CD4-positive, alpha-beta T cell treated with Interleukin-17A for 1 hour (primary cell): ENCODE measurements around the gene RAB3IP.

Experiments used
- DNase-seq: peaks from one replicate; pipeline ENCODE4 v3.0.0-alpha.2; 2020

Gene RAB3IP, protein sequence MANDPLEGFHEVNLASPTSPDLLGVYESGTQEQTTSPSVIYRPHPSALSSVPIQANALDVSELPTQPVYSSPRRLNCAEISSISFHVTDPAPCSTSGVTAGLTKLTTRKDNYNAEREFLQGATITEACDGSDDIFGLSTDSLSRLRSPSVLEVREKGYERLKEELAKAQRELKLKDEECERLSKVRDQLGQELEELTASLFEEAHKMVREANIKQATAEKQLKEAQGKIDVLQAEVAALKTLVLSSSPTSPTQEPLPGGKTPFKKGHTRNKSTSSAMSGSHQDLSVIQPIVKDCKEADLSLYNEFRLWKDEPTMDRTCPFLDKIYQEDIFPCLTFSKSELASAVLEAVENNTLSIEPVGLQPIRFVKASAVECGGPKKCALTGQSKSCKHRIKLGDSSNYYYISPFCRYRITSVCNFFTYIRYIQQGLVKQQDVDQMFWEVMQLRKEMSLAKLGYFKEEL

DNA sequence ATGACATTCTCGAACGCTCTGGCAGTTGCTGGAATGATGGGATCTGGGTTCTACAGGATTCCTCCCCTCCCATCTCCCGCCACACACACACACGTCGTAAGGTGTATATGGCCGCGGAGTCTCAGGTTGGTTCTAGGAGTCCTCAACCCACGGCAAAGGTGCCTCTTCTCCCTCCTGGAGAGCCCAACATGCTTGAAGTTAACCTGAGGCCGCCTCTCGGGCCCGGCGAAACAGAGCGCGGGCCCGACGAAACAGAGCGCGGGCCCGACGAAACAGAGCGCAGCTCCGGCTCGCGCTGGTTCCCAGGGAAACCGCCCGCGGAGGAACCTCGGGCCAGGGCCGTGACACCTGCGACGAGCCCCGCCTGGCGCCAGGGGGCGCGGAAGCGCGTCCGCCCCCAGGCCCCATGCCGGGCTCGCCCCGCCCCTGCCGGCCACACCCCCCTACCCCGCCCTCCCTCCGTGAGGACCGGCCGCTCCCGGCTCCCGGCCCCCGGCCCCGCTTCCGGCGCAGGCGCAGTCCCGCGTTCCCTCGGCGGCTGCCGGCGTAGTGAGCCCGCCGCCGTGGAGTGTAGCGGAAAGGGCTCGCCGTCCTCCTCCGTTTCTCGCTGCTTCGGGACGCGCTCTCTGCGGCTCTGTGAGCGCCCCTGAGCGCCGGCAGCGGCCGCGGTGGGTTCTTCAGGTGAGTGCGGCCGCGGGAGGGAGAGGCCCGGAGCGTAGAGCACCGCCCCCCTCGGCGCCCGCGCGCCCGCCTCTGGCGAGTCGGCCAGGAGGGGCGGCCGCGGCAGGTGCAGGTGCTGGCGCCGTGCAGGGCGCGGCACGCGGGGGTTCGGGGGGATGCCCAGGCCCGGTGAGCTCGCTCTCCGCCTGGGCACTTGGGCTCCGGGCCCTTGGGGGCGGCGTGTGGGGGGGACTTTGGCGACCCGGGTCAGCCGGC is at the start of gene RAB3IP:
Gene RAB3IP, plus strand, starts transcription at position 510 of the 936 bp plus-strand sequence. CDS start 16,549 bp downstream, outside the sequence.
- DNase-seq: peak; percentile 92

DNA sequence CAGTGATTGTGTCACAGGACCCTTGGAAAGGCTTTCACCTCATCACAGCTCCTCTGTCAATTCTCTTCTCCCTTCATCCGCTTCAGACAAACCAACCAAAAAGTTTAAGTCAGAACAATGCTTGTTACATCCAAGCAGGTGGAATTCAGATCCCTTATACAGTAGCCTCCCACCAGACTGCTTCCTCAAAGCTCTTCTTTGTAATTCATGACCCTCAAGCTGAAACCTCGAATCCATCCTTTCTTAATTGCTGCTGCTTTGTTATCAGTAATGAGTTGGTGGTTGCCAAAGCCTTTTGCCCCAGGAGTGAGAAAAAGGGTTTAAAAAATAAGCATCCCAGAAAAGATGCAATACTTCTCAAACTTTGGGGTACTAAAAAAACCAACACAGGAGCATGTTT is 49.0 kb upstream of the RAB3IP start:
- DNase-seq: no peak

DNA sequence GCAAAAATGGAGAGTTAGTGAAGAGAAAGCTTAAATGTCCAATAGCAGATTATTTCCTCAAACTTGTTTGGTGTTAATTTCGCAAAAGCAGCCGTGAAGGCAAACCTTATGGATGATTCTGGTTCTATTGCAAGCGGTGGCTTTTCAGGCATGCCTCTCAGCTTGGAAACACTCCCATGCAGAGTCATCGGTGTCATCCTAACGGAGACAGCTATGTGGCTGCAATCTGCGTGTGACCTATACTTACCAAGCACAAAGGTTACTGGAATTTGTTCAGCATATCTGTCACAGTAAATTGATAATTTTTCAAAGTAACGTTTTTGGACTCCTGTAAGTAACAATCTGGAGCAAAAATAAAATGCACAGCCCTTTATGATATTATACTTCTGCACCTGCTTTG is 44.5 kb upstream of the RAB3IP start:
- no peak for DNase-seq

DNA sequence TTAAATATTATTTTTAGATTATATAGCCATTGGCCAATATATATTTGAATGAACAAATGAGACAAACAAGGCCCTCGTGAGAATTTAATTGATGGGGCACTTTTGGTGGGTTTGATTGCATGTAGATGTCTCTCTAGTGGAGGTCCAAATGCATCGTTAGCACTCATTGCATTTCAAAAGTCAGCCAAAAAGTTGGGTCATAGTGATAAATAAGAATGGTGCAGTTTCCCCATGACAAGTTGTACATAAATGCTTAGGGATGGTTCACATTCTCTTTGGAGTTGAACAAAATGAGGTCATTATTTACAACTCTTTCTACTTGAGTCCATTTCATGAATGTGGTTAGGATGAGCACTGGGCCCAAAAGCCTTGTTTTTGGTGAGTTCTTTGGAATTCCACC is 40.6 kb upstream of the RAB3IP start:
- DNase-seq: no peak

DNA sequence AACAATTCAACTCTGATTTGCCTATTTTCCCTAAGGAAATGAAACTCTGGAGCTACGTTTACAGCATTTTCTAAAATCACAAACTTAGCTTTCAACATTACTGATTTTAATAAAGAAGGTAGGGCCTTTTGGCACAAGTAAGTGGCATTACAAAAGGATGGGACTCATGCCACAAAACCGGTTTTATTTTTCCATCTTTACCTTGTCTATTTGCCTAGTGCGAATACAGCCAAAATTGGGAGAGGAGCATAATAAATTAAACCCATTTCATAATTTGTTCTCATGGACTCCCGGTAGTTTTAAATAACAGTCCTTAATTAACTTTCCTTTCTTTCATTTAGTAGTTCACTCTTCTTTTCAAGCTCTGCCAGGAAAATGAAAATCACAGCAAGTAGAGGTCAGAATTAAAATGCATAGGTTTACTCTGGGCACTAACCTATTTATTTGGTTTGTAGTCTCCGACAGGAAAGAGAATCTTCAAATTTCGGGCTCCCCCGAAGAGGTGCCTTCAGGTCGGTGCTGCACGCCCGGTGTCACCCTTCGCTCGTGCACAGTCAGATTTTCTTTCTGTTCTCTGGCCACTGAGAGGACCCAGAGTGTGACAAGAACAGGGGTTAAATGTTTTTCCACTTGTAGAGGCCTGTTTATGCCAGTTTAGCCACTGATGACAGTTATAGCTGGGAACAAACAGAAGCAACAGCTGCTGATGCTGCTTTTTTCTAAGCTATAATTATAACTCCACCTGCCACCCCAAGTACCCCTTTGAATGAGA is 39.7 kb upstream of the RAB3IP start, which contains the start of gene BEST3:
Gene BEST3, minus strand, starts transcription at position 535 of the 772 bp plus-strand sequence. CDS start 1,505 bp downstream, outside the sequence.
- DNase-seq: no peak

DNA sequence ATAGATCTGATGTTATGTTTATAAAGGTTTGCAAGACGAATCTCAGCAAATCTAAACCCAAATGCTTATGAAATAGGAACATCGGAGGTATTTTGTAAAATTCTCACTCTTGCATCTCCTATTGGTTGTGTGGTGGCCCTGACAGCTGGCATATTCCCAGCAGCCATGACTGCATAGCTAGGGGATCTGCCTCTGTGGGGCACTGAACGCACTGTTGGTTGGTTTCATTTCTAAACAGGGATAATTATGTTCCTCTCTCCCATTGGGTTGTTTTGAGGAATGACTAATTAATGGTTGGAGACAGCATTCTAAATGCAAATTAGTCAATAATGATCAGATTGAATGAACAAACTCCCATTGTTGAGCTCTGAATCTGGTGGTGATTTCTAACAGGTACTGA is 36.8 kb upstream of the RAB3IP start:
- DNase-seq: no peak

DNA sequence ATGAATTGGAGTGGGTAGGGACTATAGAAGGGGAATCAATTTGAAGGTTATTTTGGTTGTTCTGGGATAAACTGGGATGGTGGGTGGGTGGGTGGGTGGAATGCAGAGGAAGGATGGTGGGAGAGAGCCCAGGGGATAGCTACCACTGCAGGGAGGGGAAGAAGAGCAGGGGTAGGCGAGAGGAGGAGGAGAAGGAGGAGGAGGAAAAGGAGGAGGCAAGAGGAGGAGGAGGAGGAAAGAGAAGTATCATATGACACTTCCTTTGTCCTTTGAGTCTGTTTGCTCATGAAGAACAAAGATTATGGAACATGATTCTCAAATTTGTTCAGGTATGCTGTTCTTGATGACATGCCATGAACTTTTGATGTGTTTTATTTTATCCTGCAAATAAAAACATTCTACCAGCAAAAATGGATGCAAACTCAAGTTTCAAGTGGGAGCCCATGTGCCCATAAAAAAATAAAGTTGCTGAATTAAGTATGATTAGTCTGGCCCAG is 35.5 kb upstream of the RAB3IP start:
- no peak for DNase-seq

DNA sequence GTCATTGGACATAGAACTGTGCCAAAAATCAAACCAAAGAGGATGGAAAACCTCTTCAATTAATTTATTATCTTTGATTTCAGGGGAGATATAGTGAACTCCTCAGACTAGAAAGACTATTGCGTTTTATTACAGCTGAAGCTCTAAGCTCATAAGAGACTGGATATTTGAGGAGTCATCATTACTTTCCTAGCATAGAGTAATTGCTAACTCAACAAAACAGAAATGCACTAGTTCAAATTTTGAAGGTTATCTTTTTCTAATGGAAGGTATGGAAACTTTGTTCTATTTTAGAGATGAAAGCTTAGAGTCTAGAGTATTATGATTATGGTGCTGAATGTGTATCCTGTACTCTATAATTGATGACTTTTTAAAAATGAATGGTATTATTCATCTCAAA is 34.3 kb upstream of the RAB3IP start:
- no peak for DNase-seq

DNA sequence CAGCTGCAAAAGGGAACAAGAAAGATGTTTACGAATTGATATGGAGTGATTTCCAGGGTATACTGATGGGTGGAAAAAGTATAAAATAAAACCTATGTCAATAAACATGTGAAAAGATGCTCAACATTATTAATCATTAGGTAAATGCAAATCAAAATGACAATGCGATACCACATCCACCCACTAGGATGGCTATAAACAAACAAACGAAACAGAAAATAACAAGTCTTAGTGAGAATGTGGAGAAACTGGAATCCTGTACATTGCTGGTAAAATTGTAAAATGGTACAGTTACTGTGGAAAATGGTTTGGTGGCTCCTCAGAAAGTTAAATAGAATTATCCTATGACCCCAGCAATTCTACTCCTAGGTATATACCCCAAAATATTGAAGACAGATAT is 30.0 kb upstream of the RAB3IP start:
- no peak for DNase-seq

DNA sequence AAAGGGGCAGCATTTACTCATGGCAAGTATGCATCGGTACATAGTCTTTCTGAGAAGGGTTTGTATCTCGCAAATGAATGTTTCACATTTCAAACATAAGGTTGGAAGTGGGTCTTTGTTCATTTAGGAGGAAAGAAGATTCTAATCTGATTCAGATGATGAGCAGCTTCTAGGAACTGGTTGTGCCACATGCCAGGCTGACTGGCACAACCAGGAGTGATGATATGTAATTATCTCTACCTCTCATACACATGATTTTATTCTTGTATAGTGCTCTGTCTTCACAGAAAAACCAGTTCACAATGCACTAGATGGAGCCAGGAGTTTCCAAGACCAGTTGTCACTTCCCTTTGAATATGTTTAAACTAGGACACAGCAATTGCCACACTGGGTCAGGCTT is 25.8 kb upstream of the RAB3IP start:
- no peak for DNase-seq

DNA sequence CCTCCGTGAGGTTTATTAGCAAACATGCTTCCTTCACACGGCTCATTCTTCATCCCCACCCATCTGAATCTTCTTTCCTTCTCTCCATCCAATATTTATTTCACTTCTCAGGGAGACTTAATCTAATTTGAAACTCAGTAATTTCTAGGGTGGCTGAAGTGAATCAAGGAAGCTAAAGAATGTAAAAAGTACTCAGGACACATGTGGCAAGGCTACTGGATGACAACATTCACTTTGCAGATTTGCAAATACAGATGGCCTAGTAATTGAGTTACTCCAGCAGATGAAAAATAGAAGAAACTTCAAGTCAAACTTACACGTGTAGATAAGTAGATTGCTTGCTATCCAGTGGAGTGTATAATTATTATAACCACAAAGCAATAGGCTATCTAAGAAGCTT is 24.1 kb upstream of the RAB3IP start:
- no peak for DNase-seq

DNA sequence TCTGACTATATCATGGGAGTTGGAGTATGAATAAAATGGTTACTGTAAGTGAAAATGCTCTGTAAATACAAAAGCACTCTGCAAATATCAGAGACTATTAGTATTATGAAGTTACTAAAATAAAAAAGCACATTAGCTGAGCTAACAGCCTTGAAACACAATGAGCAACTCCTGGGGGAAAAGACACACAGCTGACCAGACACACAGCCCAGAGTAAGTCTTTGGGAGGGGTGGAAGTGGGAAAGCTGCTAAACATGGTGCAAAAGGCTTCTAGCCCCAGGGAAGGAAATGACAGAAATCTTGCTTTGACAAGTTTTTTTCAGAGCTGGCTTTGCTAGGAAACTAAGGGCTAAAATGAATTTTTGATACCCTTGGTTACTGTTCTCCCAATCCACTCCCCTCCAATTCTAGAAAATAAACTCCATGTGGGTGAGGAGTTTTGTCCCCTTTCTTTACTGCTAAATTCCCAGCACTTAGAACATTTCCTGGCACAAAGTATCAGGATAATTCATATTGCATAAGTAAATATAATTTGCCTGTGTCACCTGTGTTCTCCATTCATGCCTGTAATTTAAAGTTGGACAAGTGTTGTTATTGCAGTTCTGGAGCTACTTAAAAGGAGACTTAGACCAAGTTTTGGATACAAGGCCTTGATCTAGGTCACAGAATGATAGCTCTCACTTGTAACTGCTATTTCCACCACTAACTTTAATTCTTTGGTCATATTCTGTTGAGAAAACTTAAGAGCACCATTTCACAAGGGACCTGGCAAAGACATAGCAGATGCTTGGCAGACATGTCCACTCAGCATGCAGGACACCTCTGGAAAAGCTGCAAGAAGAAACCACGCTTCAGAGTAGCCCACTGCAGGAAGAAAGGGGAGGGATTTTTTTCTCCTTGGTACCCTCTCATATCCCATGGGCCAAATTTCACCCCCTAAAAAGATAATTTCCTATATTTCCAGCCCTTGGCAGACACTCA is 19.0 kb upstream of the RAB3IP start:
- DNase-seq: no peak

DNA sequence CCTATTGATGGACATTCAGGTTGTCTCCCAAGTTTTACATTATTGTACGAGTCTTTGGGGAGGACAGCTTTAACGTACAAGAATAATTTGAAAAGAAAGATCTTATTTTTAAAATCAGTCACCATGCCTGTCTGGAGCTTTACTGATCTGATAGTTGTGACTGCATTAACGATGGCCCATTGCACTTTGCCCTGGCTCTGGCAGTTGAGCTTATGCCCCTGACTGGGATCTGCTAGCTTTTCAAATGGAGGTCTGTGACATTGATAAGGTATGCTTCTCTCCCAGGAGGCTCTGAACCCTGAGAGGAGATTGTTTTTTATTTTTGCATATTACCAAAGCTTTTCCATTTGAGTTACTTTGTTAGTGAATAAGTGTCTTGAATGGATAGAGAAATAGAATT is 17.9 kb upstream of the RAB3IP start:
- DNase-seq: no peak

DNA sequence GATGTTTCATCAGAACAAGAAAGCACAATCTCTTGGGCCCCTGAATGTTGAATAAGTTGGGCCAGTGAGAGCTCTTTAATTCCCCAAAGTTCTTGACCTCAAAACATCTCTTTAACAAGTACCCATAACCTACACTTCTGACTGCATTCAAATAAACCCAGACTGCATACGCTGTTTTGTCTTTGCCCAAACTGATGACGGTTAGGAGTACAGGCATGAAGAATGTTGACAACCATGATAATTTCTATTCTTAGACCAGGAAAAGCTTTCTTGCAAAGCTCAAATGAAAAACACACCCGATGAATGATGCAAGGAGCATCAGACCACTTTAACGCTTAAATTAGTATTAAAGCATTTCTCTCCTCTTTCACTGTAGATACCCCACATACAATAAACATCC is 11.7 kb upstream of the RAB3IP start:
- DNase-seq: no peak

DNA sequence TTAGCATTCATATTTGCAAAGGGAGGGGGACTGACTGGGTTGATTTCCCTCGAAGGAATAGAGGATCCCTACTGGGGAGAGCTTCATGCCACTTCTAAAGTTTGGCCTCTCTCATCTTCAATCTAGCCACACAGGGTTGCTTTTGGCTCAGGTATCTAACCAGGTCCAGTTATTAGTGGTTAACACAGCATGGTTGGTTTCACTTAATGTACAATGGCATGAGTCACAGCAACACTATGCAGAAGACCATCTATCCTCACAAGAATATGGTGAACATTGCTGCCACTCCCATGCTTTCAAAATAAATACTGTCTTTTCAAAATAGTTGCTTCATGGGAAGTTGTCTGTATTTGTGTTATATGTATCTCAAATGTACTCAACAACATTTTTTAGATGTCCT is 6.6 kb upstream of the RAB3IP start:
- DNase-seq: no peak

DNA sequence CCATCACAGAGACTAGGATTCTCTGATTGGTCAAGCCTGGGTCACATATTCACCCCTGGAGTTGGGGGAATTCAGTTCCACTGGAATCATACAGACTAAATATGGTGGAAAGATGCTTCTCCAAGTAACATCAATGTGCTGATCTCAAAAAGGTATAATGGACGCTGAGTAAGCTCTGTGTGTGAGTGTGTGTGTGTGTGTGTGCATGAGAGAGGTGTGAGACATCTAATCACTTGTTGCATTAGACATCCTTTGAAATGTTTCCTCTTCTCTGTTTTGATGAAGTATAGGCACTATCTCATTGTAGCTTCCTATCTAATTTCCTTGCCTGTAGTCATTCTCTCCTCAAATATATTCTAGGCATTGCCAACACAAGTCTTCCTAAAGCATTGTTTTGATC is 5.0 kb upstream of the RAB3IP start:
- no peak for DNase-seq

DNA sequence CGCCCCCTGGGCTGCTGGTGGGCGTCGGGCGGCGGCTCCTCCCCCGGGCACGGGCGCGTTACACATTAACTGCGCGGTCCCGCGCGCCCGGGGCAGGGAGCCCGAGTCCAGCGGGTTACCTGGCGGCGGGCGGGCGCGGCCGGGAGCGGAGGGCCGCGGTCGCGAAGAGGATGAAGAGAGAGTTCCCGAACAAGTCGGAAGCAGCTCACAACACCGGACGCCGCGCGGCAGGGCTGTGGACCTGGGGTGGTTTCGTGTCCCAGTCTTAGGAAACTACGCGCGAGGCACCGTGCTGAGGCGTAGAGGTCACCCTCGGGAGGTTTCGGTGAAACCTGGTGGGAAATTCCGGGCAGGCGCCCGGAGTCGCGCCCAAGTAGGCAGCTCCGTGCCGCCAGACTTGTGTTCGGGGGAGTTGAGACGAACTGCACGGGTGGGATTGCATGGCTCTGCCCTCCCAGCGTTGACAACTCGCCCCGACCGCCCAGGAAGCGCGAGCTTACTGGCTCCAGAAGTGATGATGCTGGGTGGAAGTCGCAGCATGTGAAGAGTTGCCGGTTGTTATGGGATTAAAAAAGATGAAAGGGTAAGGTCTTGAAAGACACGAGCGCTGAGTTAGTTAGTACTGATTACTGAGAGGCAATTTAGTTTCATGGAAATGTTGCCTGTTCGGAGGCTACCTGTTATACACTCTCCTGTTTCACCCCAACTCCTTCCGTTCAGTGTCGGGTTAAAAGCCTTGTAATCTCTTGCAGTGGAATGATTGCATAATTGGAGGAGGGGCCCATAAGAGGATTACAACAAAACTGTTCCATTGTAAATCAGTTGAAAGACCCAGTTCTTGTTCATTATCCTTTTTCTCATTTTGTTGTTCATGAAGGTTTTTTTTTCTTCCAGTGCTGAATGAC is 879 bp downstream of the RAB3IP start:
- peak; percentile 76 for DNase-seq

DNA sequence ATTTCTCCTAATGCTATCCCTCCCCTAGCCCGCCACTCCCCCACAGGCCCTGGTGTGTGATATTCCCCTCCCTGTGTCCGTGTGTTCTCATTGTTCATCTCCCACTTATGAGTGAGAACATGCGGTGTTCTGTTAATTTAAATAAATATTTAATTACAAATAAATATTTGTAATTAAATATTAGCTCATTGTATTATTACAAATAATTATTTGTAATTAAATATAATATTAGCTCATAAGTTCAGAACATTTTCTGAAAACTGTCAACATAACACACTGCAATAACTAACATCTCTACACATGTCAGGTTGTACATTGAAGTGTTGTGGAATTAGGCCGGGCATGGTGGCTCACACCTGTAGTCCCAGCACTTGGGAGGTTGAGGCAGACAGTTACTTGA is 5.4 kb downstream of the RAB3IP start:
- no peak for DNase-seq

DNA sequence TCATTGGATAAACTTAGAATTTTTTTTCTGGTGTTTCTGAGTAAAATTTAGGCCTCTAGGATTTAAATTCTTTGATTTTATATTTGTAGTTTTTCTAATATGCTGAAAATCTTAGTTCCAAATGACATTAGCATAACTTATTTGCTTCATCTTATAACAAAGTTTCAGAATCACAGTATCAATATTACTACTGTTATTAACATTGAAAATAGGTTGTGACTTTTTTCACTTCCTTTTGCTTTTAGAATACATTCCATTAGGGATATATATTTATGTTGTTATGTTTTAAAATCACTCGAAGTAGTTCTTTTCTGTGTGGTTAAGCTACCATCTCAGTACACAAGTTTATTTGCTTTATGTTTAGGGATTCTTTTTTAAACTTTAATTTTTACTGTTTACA is 12.8 kb downstream of the RAB3IP start:
- no peak for DNase-seq

DNA sequence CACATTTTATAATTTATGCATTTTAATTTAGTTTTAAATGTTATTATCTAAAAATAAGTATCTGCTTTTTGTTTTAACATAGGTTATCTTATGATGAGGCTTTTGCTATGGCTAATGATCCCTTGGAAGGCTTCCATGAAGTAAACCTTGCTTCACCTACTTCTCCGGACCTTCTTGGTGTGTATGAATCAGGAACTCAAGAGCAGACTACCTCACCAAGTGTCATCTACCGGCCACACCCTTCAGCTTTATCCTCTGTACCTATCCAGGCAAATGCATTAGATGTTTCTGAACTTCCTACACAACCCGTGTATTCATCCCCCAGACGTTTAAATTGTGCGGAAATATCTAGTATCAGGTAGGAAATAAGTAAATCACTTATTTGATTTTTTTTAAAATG is 16.6 kb downstream of the RAB3IP start:
- DNase-seq: no peak
